Gastrocnemius medialis (tissue), 4 donors: ENCODE data around the gene PPME1. TPM values are rescaled to one million over a fixed set of nuclear protein-coding genes. Genes with fewer than 3 reads are reported as not detected.
"Not testable (repeated sequence)": the region's sequence is repeated elsewhere in the genome, so short reads cannot be mapped to it uniquely, and the experiment has no call there.

ENCODE experiments used
- ATAC-seq, 2 donors: fragments of 150-250 bp; one replicate each; pipeline ENCODE4 v1.9.1; 2016
- DNase-seq, 2 donors: peaks; one replicate each; pipeline ENCODE4 v3.0.0-alpha.2; 2019
- H3K27ac ChIP-seq, 4 donors: fragments of 200-600 bp; sonication (generic); 1 replicate in 1 of 4; 2 replicates in 3 of 4; pipeline ENCODE4 v1.5.1; 2016 to 2018; ENCODE audit warnings: mild to moderate bottlenecking in 2 of 4, moderate library complexity in 1 of 4
- H3K27me3 ChIP-seq, 3 donors: fragments of 200-600 bp; sonication (generic) in 2 of 3; 1 replicate in 1 of 3; 2 replicates in 2 of 3; pipeline versions ENCODE4 v1.5.1 to v1.6.0; 2016 to 2019; ENCODE audit warnings: mild to moderate bottlenecking in 1 of 3, moderate library complexity in 1 of 3
- H3K36me3 ChIP-seq, 2 donors: fragments of 200-600 bp; sonication (generic) in 1 of 2; one replicate each; pipeline ENCODE4 v1.5.1; 2017 to 2018
- H3K4me1 ChIP-seq, 2 donors: fragments of 200-600 bp; sonication (generic) in 1 of 2; one replicate each; pipeline ENCODE4 v1.5.1; 2016 to 2017; ENCODE audit warnings: mild to moderate bottlenecking in 2 of 2
- H3K4me3 ChIP-seq, 4 donors: fragments of 200-600 bp; sonication (generic) in 3 of 4; 1 replicate in 1 of 4; 2 replicates in 3 of 4; pipeline ENCODE4 v1.5.1; 2016 to 2019; ENCODE audit warnings: mild to moderate bottlenecking in 2 of 4
- H3K9me3 ChIP-seq, 3 donors: fragments of 200-600 bp; sonication (generic) in 2 of 3; 1 replicate in 1 of 3; 2 replicates in 2 of 3; pipeline ENCODE4 v1.5.1; 2016 to 2019
- POLR2A ChIP-seq, 2 donors: fragments of 450-650 bp; IDR thresholded peaks; one replicate each; pipeline ENCODE4 v1.6.1; 2017; ENCODE audit warnings: antibody characterized with exemption in 2 of 2, mild to moderate bottlenecking in 2 of 2, moderate library complexity in 2 of 2
- in situ Hi-C, 4 donors: fragments of 200-750 bp; cut with MboI; loops; one replicate each; pipeline versions ENCODE4 v1.15.0 to v1.8.0; 2017; ENCODE audit warnings: low sequenced_read_pairs in 4 of 4
- intact Hi-C: fragments of 100-400 bp; cut with DNase I; formaldehyde crosslinking; loops from one replicate; pipeline ENCODE4 v1.15.1; 2023; ENCODE audit warnings: low total_unique reads
- total RNA-seq, 4 donors: library from RNA; depleted of rRNA; stranded (reverse); fragments of >200 nt; gene quantifications; one replicate each; pipeline versions ENCODE4 v1.1.0 to v1.2.3, GENCODE V29; 2016
- TF ChIP-seq, protein P1 (sequence below), 5 experiments: fragments of 450-650 bp in 3 of 5; fragments of 200-600 bp in 2 of 5; sonication (generic) in 2 of 5; IDR thresholded peaks in 4 of 5; conservative IDR thresholded peaks in 1 of 5; 1 replicate in 4 of 5; 2 replicates in 1 of 5; pipeline ENCODE4 v1.5.1; 2016 to 2019; ENCODE audit warnings: antibody characterized with exemption in 5 of 5, mild to moderate bottlenecking in 3 of 5, moderate library complexity in 3 of 5

Gene PPME1, protein sequence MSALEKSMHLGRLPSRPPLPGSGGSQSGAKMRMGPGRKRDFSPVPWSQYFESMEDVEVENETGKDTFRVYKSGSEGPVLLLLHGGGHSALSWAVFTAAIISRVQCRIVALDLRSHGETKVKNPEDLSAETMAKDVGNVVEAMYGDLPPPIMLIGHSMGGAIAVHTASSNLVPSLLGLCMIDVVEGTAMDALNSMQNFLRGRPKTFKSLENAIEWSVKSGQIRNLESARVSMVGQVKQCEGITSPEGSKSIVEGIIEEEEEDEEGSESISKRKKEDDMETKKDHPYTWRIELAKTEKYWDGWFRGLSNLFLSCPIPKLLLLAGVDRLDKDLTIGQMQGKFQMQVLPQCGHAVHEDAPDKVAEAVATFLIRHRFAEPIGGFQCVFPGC
- total RNA-seq, result 10 to 100 TPM; 31.5 to 51.7 (median 43.2) TPM

DNA sequence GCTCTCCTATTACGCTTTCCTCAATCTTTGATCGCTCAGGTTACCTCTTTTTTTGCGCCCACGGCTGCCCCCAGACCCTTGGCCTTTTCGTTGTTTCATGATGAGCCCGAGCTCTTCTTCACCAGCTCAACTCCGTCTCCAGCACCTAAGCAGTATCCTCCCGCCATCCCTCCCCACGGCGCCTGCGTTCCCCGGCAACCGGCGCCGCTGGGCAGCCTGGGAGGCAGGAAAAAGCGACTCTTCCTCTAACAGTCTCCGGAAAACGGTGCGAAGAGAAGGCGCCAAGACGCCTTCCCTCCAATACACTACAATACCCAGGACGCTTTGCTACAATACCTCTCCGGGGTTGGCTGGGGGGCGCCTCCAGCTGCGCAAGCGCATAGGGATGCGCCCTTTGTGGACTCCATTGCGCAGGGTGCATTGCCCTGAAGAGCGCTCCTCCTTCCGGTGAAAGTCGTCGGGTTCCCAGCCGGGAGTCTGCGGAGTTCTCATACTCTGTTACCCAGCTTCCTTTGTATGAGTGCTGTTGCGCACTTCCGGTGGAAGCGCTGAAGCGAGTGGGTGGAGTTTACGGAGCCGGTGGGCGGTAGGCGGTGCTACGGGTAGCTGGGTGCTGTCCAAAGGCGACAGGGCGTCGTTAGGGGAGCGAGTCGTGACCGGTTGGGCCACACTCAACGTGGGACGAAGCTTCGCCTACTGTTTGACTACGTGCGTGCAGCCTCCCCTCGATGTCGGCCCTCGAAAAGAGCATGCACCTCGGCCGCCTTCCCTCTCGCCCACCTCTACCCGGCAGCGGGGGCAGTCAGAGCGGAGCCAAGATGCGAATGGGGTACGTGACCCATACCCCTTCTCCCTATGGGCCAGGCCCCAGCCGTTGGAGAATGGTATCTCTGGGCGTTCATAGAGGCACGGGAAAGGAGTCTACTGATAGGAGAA is at the start of gene PPME1, which contains the start of gene C2CD3:
PPME1 (plus strand) TSS at position 596 of the 936 bp plus-strand sequence; CDS start at position 729, 133 bp downstream.
C2CD3 (minus strand) TSS at position 309 of the 936 bp plus-strand sequence; CDS start at position 99, 210 bp downstream.
- in situ Hi-C loops (no loop called here), intact Hi-C loops (loop anchor here (1.0 to 5.0 kb wide), 4 partner anchors 33 to 227 kb away; partner anchors contain the start of genes PGM2L1 and UCP2)
- Histone ChIP-seq H3K4me1 (peaks cover 38 to 50% of the 10 kb centered on the region in 2 donors), H3K27ac (peak within 1 kb of the TSS; percentile 94 to 98 (median 96)), H3K27me3 (no peaks in the 10 kb centered on the region), H3K9me3 (no peaks in the 10 kb centered on the region), H3K36me3 (peaks cover 0 to 23% of the 10 kb centered on the region in 2 donors), H3K4me3 (peak within 1 kb of the TSS; percentile 66 to 93 (median 90))
- TF ChIP-seq, protein P1, sequence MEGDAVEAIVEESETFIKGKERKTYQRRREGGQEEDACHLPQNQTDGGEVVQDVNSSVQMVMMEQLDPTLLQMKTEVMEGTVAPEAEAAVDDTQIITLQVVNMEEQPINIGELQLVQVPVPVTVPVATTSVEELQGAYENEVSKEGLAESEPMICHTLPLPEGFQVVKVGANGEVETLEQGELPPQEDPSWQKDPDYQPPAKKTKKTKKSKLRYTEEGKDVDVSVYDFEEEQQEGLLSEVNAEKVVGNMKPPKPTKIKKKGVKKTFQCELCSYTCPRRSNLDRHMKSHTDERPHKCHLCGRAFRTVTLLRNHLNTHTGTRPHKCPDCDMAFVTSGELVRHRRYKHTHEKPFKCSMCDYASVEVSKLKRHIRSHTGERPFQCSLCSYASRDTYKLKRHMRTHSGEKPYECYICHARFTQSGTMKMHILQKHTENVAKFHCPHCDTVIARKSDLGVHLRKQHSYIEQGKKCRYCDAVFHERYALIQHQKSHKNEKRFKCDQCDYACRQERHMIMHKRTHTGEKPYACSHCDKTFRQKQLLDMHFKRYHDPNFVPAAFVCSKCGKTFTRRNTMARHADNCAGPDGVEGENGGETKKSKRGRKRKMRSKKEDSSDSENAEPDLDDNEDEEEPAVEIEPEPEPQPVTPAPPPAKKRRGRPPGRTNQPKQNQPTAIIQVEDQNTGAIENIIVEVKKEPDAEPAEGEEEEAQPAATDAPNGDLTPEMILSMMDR (IDR thresholded peaks at IDR 0.05 in 4 of 5, conservative IDR thresholded peaks at IDR 0.05 in 1 of 5), result peak in 3 of 5 experiments; percentile 14 to 40 (median 37)
- TF ChIP-seq POLR2A (IDR thresholded peaks at IDR 0.05), result peak; percentile 87 to 88
- peak; percentile 96 for ATAC-seq
- peak; percentile 97 to 99 for DNase-seq

DNA sequence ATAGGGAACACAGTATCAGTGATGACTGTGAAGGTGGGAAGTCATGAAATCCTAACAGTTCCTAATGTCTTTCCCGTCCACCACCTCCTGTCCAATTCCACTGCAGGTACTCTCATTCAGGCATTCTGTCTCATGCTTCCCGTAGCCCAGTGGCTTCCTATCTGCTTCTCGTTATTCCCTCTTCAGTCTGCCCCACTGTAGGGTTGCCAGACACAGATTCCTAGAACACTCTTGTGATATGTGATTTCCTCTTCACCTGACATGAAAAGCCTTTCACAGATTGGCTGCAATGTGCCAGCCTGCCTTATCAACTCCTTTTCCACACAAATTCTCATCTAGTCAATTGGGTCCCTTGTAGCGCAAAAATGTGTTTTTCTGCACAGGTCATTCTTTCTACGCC is 49.3 kb upstream of the PPME1 start:
- no peaks in the 10 kb centered on the region for H3K9me3 ChIP-seq
- no peaks in the 10 kb centered on the region for H3K4me1 ChIP-seq
- H3K27me3 ChIP-seq, result no peaks in the 10 kb centered on the region
- ATAC-seq (no peak), DNase-seq (no peak)
- in situ Hi-C loops, result no loop called here
- H3K4me3 ChIP-seq, result no peak overlapping the region
- peaks cover 0 to 8% of the 10 kb centered on the region in 2 donors for H3K36me3 ChIP-seq
- no peak for TF ChIP-seq POLR2A (IDR thresholded peaks at IDR 0.05)
- TF ChIP-seq, protein P1 (IDR thresholded peaks at IDR 0.05 in 4 of 5, conservative IDR thresholded peaks at IDR 0.05 in 1 of 5), result no peak
- intact Hi-C loops, result no loop called here
- H3K27ac ChIP-seq, result no peak overlapping the region

DNA sequence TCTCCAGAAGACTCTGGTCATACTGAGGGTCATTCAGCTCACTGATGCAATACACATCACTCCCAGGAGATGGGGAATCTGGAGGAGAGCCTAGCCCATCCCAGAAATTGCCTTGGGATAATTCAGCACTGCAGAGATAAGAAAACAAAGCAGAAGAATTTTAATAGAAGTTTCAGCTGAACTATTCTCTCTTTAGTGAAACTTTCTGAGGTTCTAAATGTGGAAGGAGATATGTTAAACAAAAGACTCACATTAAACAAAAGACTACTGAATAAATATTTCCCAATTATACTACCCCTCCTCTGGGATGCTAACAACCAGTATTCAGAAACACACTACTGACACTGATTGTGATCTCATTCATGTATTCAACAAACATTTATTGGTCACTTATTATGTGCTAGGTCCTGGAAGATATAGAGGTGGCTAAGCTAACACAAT is 48.1 kb upstream of the PPME1 start:
- no peak for TF ChIP-seq POLR2A (IDR thresholded peaks at IDR 0.05)
- TF ChIP-seq, protein P1 (IDR thresholded peaks at IDR 0.05 in 4 of 5, conservative IDR thresholded peaks at IDR 0.05 in 1 of 5), result no peak
- H3K9me3 ChIP-seq, result no peaks in the 10 kb centered on the region
- H3K27me3 ChIP-seq, result no peaks in the 10 kb centered on the region
- intact Hi-C loops (no loop called here), in situ Hi-C loops (no loop called here)
- ATAC-seq (no peak), DNase-seq (no peak)
- H3K4me3 ChIP-seq, result no peak overlapping the region
- no peaks in the 10 kb centered on the region for H3K36me3 ChIP-seq
- no peaks in the 10 kb centered on the region for H3K4me1 ChIP-seq
- no peak overlapping the region for H3K27ac ChIP-seq

- ATAC-seq, H3K9me3 ChIP-seq, H3K27ac ChIP-seq, intact Hi-C loops, H3K4me1 ChIP-seq, H3K4me3 ChIP-seq, DNase-seq, in situ Hi-C loops, H3K27me3 ChIP-seq: not testable (repeated sequence)
- peaks cover 0 to 14% of the 10 kb centered on the region in 2 donors for H3K36me3 ChIP-seq
Measured at GRCh38 chr11:74129121-74129520, 42.0 kb upstream of the PPME1 start.
